HEK293 (cell line): Measurements from ENCODE around the gene PRSS22.
A peak's percentile ranks its signal among the peaks of the same experiment; 100 is the strongest.

ENCODE experiments used
- KLF1 ChIP-seq: fragments of 450-650 bp; formaldehyde crosslinking; IDR thresholded peaks from 2 replicates; pipeline ENCODE4 v1.5.1; 2016; ENCODE audit warnings: missing biosample characterization, missing genetic modification characterization
- PRDM1 ChIP-seq: fragments of 450-650 bp; formaldehyde crosslinking; IDR thresholded peaks from 2 replicates; pipeline ENCODE4; 2016; ENCODE audit warnings: missing biosample characterization, missing genetic modification characterization
- REST ChIP-seq: fragments of 450-650 bp; formaldehyde crosslinking; IDR thresholded peaks from 2 replicates; pipeline ENCODE4 v1.5.1; 2016; ENCODE audit warnings: missing biosample characterization, missing genetic modification characterization
- SALL2 ChIP-seq: fragments of 450-650 bp; formaldehyde crosslinking; IDR thresholded peaks from 2 replicates; pipeline ENCODE4 v1.5.0; 2017; ENCODE audit warnings: missing biosample characterization, mild to moderate bottlenecking, missing genetic modification characterization, borderline replicate concordance
- ZBTB7A ChIP-seq: fragments of 450-650 bp; formaldehyde crosslinking; IDR thresholded peaks from 2 replicates; pipeline ENCODE4 v1.5.1; 2016; ENCODE audit warnings: low read depth, missing biosample characterization, missing genetic modification characterization
- ZNF157 ChIP-seq: fragments of 450-650 bp; formaldehyde crosslinking; IDR thresholded peaks from 2 replicates; pipeline ENCODE4 v1.5.1; 2016; ENCODE audit warnings: missing biosample characterization, missing genetic modification characterization
- ZNF514 ChIP-seq: fragments of 450-650 bp; formaldehyde crosslinking; IDR thresholded peaks from 2 replicates; pipeline ENCODE4 v1.5.1; 2016; ENCODE audit warnings: missing biosample characterization, missing genetic modification characterization
- ZNF580 ChIP-seq: fragments of 450-650 bp; formaldehyde crosslinking; IDR thresholded peaks from 2 replicates; pipeline ENCODE4 v1.5.1; 2016; ENCODE audit warnings: missing biosample characterization, missing genetic modification characterization
- ZNF585B ChIP-seq: fragments of 450-650 bp; formaldehyde crosslinking; IDR thresholded peaks from 2 replicates; pipeline ENCODE4 v1.5.1; 2016; ENCODE audit warnings: missing biosample characterization, missing genetic modification characterization
- TF ChIP-seq, protein P1 (sequence below): fragments of 450-650 bp; formaldehyde crosslinking; IDR thresholded peaks from 2 replicates; pipeline ENCODE4 v1.5.1; 2016; ENCODE audit warnings: missing biosample characterization, missing genetic modification characterization

- TF ChIP-seq, protein P1, sequence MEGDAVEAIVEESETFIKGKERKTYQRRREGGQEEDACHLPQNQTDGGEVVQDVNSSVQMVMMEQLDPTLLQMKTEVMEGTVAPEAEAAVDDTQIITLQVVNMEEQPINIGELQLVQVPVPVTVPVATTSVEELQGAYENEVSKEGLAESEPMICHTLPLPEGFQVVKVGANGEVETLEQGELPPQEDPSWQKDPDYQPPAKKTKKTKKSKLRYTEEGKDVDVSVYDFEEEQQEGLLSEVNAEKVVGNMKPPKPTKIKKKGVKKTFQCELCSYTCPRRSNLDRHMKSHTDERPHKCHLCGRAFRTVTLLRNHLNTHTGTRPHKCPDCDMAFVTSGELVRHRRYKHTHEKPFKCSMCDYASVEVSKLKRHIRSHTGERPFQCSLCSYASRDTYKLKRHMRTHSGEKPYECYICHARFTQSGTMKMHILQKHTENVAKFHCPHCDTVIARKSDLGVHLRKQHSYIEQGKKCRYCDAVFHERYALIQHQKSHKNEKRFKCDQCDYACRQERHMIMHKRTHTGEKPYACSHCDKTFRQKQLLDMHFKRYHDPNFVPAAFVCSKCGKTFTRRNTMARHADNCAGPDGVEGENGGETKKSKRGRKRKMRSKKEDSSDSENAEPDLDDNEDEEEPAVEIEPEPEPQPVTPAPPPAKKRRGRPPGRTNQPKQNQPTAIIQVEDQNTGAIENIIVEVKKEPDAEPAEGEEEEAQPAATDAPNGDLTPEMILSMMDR = no peak
- TF ChIP-seq ZNF585B (tag by site-specific recombination) = no peak
- TF ChIP-seq ZBTB7A = no peak
- TF ChIP-seq SALL2 = no peak
- TF ChIP-seq REST (tag by site-specific recombination) = no peak
- TF ChIP-seq ZNF580 (tag by site-specific recombination) = no peak
- no peak for TF ChIP-seq ZNF514 (tag by site-specific recombination)
- no peak for TF ChIP-seq ZNF157 (tag by site-specific recombination)
- no peak for TF ChIP-seq PRDM1
- peak; percentile 20 for TF ChIP-seq KLF1 (tag by site-specific recombination)
Observed at GRCh38 chr16:2905988-2906387, 48.0 kb upstream of the PRSS22 start.
